MM.1S (cell line): ENCODE results near the gene NPFF.

Experiments
- DNase-seq: peaks from one replicate; pipeline ENCODE4 v3.0.0-alpha.2; 2015
- H2AFZ ChIP-seq: fragments of 300-600 bp; sonication (generic); 2 replicates; pipeline ENCODE4 v1.6.0; 2016; ENCODE audit warnings: antibody characterized with exemption, low read length
- H3F3A ChIP-seq: fragments of 300-600 bp; sonication (generic); 2 replicates; pipeline ENCODE4 v1.6.1; 2016; ENCODE audit warnings: mild to moderate bottlenecking, antibody characterized with exemption, low read length, moderate library complexity, mixed read lengths; ENCODE audit not compliant: insufficient read depth
- H3K27ac ChIP-seq: fragments of 300-600 bp; sonication (generic); 2 replicates; pipeline ENCODE4 v1.5.1; 2016; ENCODE audit warnings: mild to moderate bottlenecking, low read length
- H3K27me3 ChIP-seq: fragments of 300-600 bp; sonication (generic); replicated peaks from 2 replicates; pipeline ENCODE4 v1.6.0; 2016; ENCODE audit warnings: low read length; ENCODE audit not compliant: insufficient read depth
- H3K36me3 ChIP-seq: fragments of 300-600 bp; sonication (generic); replicated peaks from 2 replicates; pipeline ENCODE4 v1.6.1; 2016; ENCODE audit warnings: mild to moderate bottlenecking, low read length, mixed read lengths; ENCODE audit not compliant: insufficient read depth
- H3K4me1 ChIP-seq: fragments of 300-600 bp; sonication (generic); 2 replicates; pipeline ENCODE4 v1.6.1; 2016; ENCODE audit warnings: low read length, mixed read lengths
- H3K4me2 ChIP-seq: fragments of 300-600 bp; sonication (generic); 2 replicates; pipeline ENCODE4 v1.6.0; 2016; ENCODE audit warnings: low read depth, low read length
- H3K4me3 ChIP-seq: fragments of 300-600 bp; sonication (generic); 2 replicates; pipeline ENCODE4 v1.5.1; 2016; ENCODE audit warnings: low read length, mixed read lengths
- H3K79me2 ChIP-seq: fragments of 300-600 bp; sonication (generic); 2 replicates; pipeline ENCODE4 v1.6.1; 2016; ENCODE audit warnings: mixed run types, low read length, mixed read lengths
- H3K9ac ChIP-seq: fragments of 300-600 bp; sonication (generic); 2 replicates; pipeline ENCODE4 v1.6.1; 2016; ENCODE audit warnings: low read length, mixed read lengths
- H3K9me2 ChIP-seq: fragments of 300-600 bp; sonication (generic); replicated peaks from 2 replicates; pipeline ENCODE4 v1.6.1; 2016; ENCODE audit warnings: mild to moderate bottlenecking, low read length, mixed read lengths; ENCODE audit not compliant: insufficient read depth
- H3K9me3 ChIP-seq: fragments of 300-600 bp; sonication (generic); replicated peaks from 2 replicates; pipeline ENCODE4 v1.6.1; 2016; ENCODE audit warnings: mild to moderate bottlenecking, low read length, mixed read lengths; ENCODE audit not compliant: insufficient read depth
- H4K20me1 ChIP-seq: fragments of 300-600 bp; sonication (generic); 2 replicates; pipeline ENCODE4 v1.6.1; 2016; ENCODE audit warnings: mild to moderate bottlenecking, low read length, moderate library complexity, mixed read lengths; ENCODE audit not compliant: insufficient read depth
- EZH2 ChIP-seq: fragments of 300-600 bp; sonication (generic); optimal IDR thresholded peaks from 2 replicates; pipeline ENCODE3; 2017; ENCODE audit warnings: low read depth, mild to moderate bottlenecking, antibody characterized with exemption, low read length, mixed read lengths
- EZH2phosphoT487 ChIP-seq: fragments of 300-600 bp; sonication (generic); IDR thresholded peaks from 2 replicates; pipeline ENCODE4 v1.6.1; 2018; ENCODE audit warnings: antibody characterized with exemption, low read length
- TF ChIP-seq, protein P1 (sequence below): fragments of 300-600 bp; sonication (generic); IDR thresholded peaks from 2 replicates; pipeline ENCODE4 v1.5.1; 2016; ENCODE audit warnings: antibody characterized with exemption, low read length, mixed read lengths

The NPFF gene

GRCh38 chr12:53508534-53509170 is 1.4 kb upstream of the NPFF start:
- H3F3A ChIP-seq = no peaks in the 10 kb centered on the region
- H4K20me1 ChIP-seq = no peaks in the 10 kb centered on the region
- peaks cover 5% of the 10 kb centered on the region for H3K79me2 ChIP-seq
- H3K9me3 ChIP-seq = no peaks in the 10 kb centered on the region
- H3K4me1 ChIP-seq = peaks cover 7% of the 10 kb centered on the region
- no peaks in the 10 kb centered on the region for H3K27me3 ChIP-seq
- H3K36me3 ChIP-seq = no peaks in the 10 kb centered on the region
- peak overlapping the region; percentile 44 for H2AFZ ChIP-seq
- H3K9ac ChIP-seq = no peak overlapping the region
- no peak overlapping the region for H3K27ac ChIP-seq
- peak; percentile 75 for DNase-seq
- no peak overlapping the region for H3K4me3 ChIP-seq
- no peaks in the 10 kb centered on the region for H3K9me2 ChIP-seq
- TF ChIP-seq EZH2 = no peak
- TF ChIP-seq, protein P1, sequence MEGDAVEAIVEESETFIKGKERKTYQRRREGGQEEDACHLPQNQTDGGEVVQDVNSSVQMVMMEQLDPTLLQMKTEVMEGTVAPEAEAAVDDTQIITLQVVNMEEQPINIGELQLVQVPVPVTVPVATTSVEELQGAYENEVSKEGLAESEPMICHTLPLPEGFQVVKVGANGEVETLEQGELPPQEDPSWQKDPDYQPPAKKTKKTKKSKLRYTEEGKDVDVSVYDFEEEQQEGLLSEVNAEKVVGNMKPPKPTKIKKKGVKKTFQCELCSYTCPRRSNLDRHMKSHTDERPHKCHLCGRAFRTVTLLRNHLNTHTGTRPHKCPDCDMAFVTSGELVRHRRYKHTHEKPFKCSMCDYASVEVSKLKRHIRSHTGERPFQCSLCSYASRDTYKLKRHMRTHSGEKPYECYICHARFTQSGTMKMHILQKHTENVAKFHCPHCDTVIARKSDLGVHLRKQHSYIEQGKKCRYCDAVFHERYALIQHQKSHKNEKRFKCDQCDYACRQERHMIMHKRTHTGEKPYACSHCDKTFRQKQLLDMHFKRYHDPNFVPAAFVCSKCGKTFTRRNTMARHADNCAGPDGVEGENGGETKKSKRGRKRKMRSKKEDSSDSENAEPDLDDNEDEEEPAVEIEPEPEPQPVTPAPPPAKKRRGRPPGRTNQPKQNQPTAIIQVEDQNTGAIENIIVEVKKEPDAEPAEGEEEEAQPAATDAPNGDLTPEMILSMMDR = peak; percentile 93
- no peak overlapping the region for H3K4me2 ChIP-seq

DNA sequence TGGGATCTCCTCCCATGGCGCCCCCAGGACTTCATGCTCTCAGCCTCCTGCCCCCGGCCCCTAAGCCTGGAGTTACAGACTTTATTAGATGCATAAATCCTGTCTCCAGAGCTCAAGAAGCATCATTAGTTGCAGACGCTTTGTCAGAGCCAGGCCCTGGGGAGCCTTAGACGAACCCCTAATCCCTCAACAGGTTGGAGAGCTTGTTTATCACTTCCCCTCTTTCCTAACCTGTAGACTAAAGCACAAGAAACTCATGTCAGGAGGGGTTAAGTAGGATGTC is 260 bp upstream of the NPFF start:
- Histone ChIP-seq H3K9me2 (no peaks in the 10 kb centered on the region), H3K27me3 (no peaks in the 10 kb centered on the region), H3K4me3 (no peak overlapping the region), H3K9ac (no peak overlapping the region), H3K27ac (no peak overlapping the region), H4K20me1 (no peaks in the 10 kb centered on the region), H3K4me1 (peaks cover 7% of the 10 kb centered on the region), H3K36me3 (no peaks in the 10 kb centered on the region), H3K79me2 (peaks cover 16% of the 10 kb centered on the region), H3F3A (no peaks in the 10 kb centered on the region; the same call in 1 of the 2 replicates), H2AFZ (no peak overlapping the region), H3K9me3 (no peaks in the 10 kb centered on the region), H3K4me2 (no peak overlapping the region)
- no peak for DNase-seq
- TF ChIP-seq, protein P1 = no peak

DNA sequence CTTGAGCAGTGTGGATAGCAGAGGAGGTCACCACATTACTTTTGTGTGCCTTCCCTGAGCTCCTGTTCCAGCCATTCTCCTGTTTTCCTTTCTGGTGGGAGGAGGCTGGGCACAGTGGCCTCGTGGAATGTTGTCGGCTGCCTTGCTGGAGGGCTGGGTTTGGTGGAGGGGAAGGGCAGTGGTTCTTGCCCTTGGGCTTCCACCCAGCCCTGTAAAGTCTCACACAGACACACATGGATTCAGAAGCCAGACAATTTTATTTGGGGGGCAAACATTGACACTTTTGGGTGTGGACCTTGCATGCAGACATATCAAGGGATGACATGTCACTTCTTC is 866 bp downstream of the NPFF start:
- no peak overlapping the region for H2AFZ ChIP-seq
- no peaks in the 10 kb centered on the region for H4K20me1 ChIP-seq
- H3K9me2 ChIP-seq = no peaks in the 10 kb centered on the region
- TF ChIP-seq, protein P1 = no peak
- no peak for TF ChIP-seq EZH2
- no peak for TF ChIP-seq EZH2phosphoT487
- no peaks in the 10 kb centered on the region for H3K27me3 ChIP-seq
- no peaks in the 10 kb centered on the region; the same call in 1 of the 2 replicates for H3F3A ChIP-seq
- H3K27ac ChIP-seq = no peak overlapping the region
- no peak for DNase-seq
- no peak overlapping the region for H3K9ac ChIP-seq
- no peak overlapping the region for H3K4me2 ChIP-seq
- H3K36me3 ChIP-seq = no peaks in the 10 kb centered on the region
- peaks cover 13% of the 10 kb centered on the region for H3K4me1 ChIP-seq
- H3K9me3 ChIP-seq = no peaks in the 10 kb centered on the region
- peaks cover 28% of the 10 kb centered on the region for H3K79me2 ChIP-seq
- H3K4me3 ChIP-seq = no peak overlapping the region
